PC-3 (cell line): Measurements from ENCODE around the gene SH3PXD2B.
"Not testable (repeated sequence)": the region's sequence is repeated elsewhere in the genome, so short reads cannot be mapped to it uniquely, and the experiment has no call there.

Experiments
- CTCF ChIP-seq: fragments of 300-600 bp; sonication (generic); conservative IDR thresholded peaks from 2 replicates; pipeline ENCODE4 v1.5.1; 2017; ENCODE audit warnings: antibody characterized with exemption, low read depth, mild to moderate bottlenecking, low read length
- EZH2 ChIP-seq: fragments of 300-600 bp; sonication (generic); IDR thresholded peaks from one replicate; pipeline ENCODE4 v1.6.1; 2017; ENCODE audit warnings: antibody characterized with exemption, mild to moderate bottlenecking, low read length; ENCODE audit not compliant: unreplicated experiment

GRCh38 chr5:172287140-172287539 is 167.2 kb downstream of the SH3PXD2B start:
- not testable (repeated sequence) for TF ChIP-seq CTCF, EZH2
